OCI-M1 (cell line): ENCODE measurements around the gene TRIOBP.
A peak's percentile ranks its signal among the peaks of the same experiment; 100 is the strongest.
"Not testable (repeated sequence)": the region's sequence is repeated elsewhere in the genome, so short reads cannot be mapped to it uniquely, and the experiment has no call there.

Experiments
- DNase-seq: peaks from one replicate; lab custom pipeline; 2025; lab: John Stamatoyannopoulos, UW

TRIOBP gene

GRCh38 chr22:37775785-37776638 is 79.2 kb downstream of the TRIOBP start:
- no peak for DNase-seq

- DNase-seq, result no peak
Observed at GRCh38 chr22:37776639-37777005, 79.8 kb downstream of the TRIOBP start.

- DNase-seq, result peak; percentile 79
Observed at GRCh38 chr22:37777122-37777687, 80.4 kb downstream of the TRIOBP start.

GRCh38 chr22:37778370-37779009 is 81.6 kb downstream of the TRIOBP start:
- no peak for DNase-seq

- DNase-seq, result peak; percentile 5
Observed at GRCh38 chr22:37781434-37782059, 84.7 kb downstream of the TRIOBP start.

- DNase-seq, result peak; percentile 14
Observed at GRCh38 chr22:37782340-37783168, 85.7 kb downstream of the TRIOBP start.

- DNase-seq, result no peak
Observed at GRCh38 chr22:37784829-37785495, 88.1 kb downstream of the TRIOBP start.

- no peak for DNase-seq
Observed at GRCh38 chr22:37790234-37790633, 93.4 kb downstream of the TRIOBP start.

GRCh38 chr22:37792494-37792893 is 95.6 kb downstream of the TRIOBP start:
- DNase-seq, result no peak

- DNase-seq, result no peak
Observed at GRCh38 chr22:37794376-37794775, 97.5 kb downstream of the TRIOBP start.

- DNase-seq, result no peak
Observed at GRCh38 chr22:37796079-37796478, 99.2 kb downstream of the TRIOBP start.

GRCh38 chr22:37797259-37797658 is 100.4 kb downstream of the TRIOBP start:
- not testable (repeated sequence) for DNase-seq

GRCh38 chr22:37797874-37798500 is 101.1 kb downstream of the TRIOBP start:
- no peak for DNase-seq

- DNase-seq, result not testable (repeated sequence)
Observed at GRCh38 chr22:37799979-37800378, 103.1 kb downstream of the TRIOBP start.

- peak; percentile 72 for DNase-seq
Observed at GRCh38 chr22:37801946-37802309, 105.1 kb downstream of the TRIOBP start.

- peak; percentile 85 for DNase-seq
Observed at GRCh38 chr22:37802310-37803194, 105.7 kb downstream of the TRIOBP start.

GRCh38 chr22:37803195-37803638 is 106.4 kb downstream of the TRIOBP start:
- peak; percentile 98 for DNase-seq

GRCh38 chr22:37803639-37804351 is 106.9 kb downstream of the TRIOBP start:
- DNase-seq, result peak; percentile 67

GRCh38 chr22:37804352-37804880 is 107.6 kb downstream of the TRIOBP start:
- peak; percentile 46 for DNase-seq
